CD4-positive, alpha-beta T cell treated with Interleukin-15 for 1 hour (primary cell): ENCODE measurements around the gene BRCC3.
"Not testable (repeated sequence)": the region's sequence is repeated elsewhere in the genome, so short reads cannot be mapped to it uniquely, and the experiment has no call there.

Experiments used
- DNase-seq: peaks from one replicate; pipeline ENCODE4 v3.0.0-alpha.2; 2020

The BRCC3 gene

GRCh38 chrX:155061760-155062159 is 9.5 kb upstream of the BRCC3 start:
- DNase-seq, result no peak

GRCh38 chrX:155065035-155065734 is 6.1 kb upstream of the BRCC3 start:
- DNase-seq, result no peak

GRCh38 chrX:155068165-155068564 is 3.1 kb upstream of the BRCC3 start:
- no peak for DNase-seq

- DNase-seq, result no peak
Observed at GRCh38 chrX:155069414-155069813, 1.9 kb upstream of the BRCC3 start.

- DNase-seq, result no peak
Observed at GRCh38 chrX:155070038-155070437, 1.3 kb upstream of the BRCC3 start.

- DNase-seq, result no peak
Observed at GRCh38 chrX:155070663-155070974, 689 bp upstream of the BRCC3 start.

GRCh38 chrX:155071694-155072280 is 479 bp downstream of the BRCC3 start:
- no peak for DNase-seq

- DNase-seq, result peak; percentile 30
Observed at GRCh38 chrX:155086202-155086840, 15.0 kb downstream of the BRCC3 start.

- no peak for DNase-seq
Observed at GRCh38 chrX:155086961-155087735, 15.8 kb downstream of the BRCC3 start.

- no peak for DNase-seq
Observed at GRCh38 chrX:155094468-155095061, 23.3 kb downstream of the BRCC3 start.

- no peak for DNase-seq
Observed at GRCh38 chrX:155105919-155106318, 34.6 kb downstream of the BRCC3 start.

GRCh38 chrX:155108427-155108826 is 37.1 kb downstream of the BRCC3 start:
- no peak for DNase-seq

- DNase-seq, result no peak
Observed at GRCh38 chrX:155112171-155112570, 40.9 kb downstream of the BRCC3 start.

GRCh38 chrX:155113097-155113496 is 41.8 kb downstream of the BRCC3 start:
- no peak for DNase-seq

- no peak for DNase-seq
Observed at GRCh38 chrX:155115174-155115819, 44.0 kb downstream of the BRCC3 start.

GRCh38 chrX:155127465-155127864 is 56.2 kb downstream of the BRCC3 start:
- no peak for DNase-seq

GRCh38 chrX:155127940-155128339 is 56.6 kb downstream of the BRCC3 start:
- no peak for DNase-seq

- DNase-seq, result no peak
Observed at GRCh38 chrX:155132110-155132509, 60.8 kb downstream of the BRCC3 start.

- DNase-seq, result no peak
Observed at GRCh38 chrX:155134255-155134654, 62.9 kb downstream of the BRCC3 start.

GRCh38 chrX:155143959-155144548 is 72.7 kb downstream of the BRCC3 start:
- no peak for DNase-seq

GRCh38 chrX:155144926-155145325 is 73.6 kb downstream of the BRCC3 start:
- DNase-seq, result no peak

GRCh38 chrX:155147612-155148011 is 76.3 kb downstream of the BRCC3 start:
- not testable (repeated sequence) for DNase-seq
